ENCODE measurements around the gene TNNI3. TPM values are rescaled to one million over a fixed set of nuclear protein-coding genes. Genes with fewer than 3 reads are reported as not detected.

Gene TNNI3
- total and polyA plus RNA-seq, 9 of the 15 experiments (the other 6 are each of a cell fraction or from before 2014, with no cell fraction given), result 4.7 to 158 (median 42.0) TPM

DNA sequence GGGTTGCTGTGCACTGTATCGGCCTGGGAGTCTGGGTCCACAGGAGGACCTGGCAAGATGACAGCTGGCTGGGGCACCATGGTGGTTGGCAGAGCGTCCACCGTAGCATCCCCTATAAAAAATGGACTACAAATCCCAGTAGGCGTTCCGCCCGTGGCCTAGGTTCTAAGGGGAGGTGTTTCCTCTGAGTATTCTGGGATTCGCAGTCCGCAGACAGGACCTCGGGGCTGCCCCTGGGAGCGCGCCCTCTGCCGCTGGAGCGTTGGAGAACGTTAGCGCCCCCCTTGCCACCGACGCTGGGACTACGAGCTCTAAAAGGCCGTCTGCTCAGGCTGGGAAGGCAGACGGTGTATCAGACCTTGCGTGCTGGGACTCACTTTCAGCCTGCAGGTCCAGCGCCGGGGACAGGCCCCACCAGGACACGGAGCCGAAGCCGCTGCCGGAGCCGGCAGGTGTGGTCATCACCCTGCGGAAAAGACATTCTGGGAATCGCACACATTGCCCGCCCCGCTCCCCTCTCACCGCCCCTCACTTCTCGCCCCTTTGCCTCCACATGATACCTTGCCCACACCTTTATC is 8.5 kb upstream of the TNNI3 start (continued):
- TF ChIP-seq PRPF4 (IDR thresholded peaks at IDR 0.05; ENCODE audit: insufficient read depth, low read depth, low read length, poor library complexity, severe bottlenecking), result no peak
- TF ChIP-seq ZNF146 (CRISPR knock-in tag; IDR thresholded peaks at IDR 0.05; ENCODE audit: unreplicated experiment), result no peak
- TF ChIP-seq, protein P1, sequence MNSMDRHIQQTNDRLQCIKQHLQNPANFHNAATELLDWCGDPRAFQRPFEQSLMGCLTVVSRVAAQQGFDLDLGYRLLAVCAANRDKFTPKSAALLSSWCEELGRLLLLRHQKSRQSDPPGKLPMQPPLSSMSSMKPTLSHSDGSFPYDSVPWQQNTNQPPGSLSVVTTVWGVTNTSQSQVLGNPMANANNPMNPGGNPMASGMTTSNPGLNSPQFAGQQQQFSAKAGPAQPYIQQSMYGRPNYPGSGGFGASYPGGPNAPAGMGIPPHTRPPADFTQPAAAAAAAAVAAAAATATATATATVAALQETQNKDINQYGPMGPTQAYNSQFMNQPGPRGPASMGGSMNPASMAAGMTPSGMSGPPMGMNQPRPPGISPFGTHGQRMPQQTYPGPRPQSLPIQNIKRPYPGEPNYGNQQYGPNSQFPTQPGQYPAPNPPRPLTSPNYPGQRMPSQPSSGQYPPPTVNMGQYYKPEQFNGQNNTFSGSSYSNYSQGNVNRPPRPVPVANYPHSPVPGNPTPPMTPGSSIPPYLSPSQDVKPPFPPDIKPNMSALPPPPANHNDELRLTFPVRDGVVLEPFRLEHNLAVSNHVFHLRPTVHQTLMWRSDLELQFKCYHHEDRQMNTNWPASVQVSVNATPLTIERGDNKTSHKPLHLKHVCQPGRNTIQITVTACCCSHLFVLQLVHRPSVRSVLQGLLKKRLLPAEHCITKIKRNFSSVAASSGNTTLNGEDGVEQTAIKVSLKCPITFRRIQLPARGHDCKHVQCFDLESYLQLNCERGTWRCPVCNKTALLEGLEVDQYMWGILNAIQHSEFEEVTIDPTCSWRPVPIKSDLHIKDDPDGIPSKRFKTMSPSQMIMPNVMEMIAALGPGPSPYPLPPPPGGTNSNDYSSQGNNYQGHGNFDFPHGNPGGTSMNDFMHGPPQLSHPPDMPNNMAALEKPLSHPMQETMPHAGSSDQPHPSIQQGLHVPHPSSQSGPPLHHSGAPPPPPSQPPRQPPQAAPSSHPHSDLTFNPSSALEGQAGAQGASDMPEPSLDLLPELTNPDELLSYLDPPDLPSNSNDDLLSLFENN (IDR thresholded peaks at IDR 0.05; ENCODE audit: low read depth in 2 of 2, low read length in 2 of 2), result no peak; a peak in 1 of 4 replicates
- TF ChIP-seq SMARCE1 (IDR thresholded peaks at IDR 0.05), result 0 out of 2 replicates have a peak, but pooled peaks have one; percentile 13
- no peak for TF ChIP-seq GABPA (tag; conservative IDR thresholded peaks at IDR 0.05; ENCODE audit: low read depth)
- TF ChIP-seq, protein P2, sequence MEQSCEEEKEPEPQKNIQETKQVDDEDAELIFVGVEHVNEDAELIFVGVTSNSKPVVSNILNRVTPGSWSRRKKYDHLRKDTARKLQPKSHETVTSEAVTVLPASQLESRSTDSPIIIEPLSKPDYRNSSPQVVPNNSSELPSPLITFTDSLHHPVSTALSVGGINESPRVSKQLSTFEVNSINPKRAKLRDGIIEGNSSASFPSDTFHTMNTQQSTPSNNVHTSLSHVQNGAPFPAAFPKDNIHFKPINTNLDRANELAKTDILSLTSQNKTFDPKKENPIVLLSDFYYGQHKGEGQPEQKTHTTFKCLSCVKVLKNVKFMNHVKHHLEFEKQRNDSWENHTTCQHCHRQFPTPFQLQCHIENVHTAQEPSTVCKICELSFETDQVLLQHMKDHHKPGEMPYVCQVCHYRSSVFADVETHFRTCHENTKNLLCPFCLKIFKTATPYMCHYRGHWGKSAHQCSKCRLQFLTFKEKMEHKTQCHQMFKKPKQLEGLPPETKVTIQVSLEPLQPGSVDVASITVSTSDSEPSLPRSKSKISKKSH (CRISPR knock-in tag; IDR thresholded peaks at IDR 0.05), result no peak
- TF ChIP-seq ZNF507 (tag; conservative IDR thresholded peaks at IDR 0.05), result no peak
- TF ChIP-seq ZNF668 (CRISPR knock-in tag; IDR thresholded peaks at IDR 0.05), result no peak
- no peak for TF ChIP-seq MXI1 (IDR thresholded peaks at IDR 0.05; ENCODE audit: low read depth, low read length)
- TF ChIP-seq, protein P3, sequence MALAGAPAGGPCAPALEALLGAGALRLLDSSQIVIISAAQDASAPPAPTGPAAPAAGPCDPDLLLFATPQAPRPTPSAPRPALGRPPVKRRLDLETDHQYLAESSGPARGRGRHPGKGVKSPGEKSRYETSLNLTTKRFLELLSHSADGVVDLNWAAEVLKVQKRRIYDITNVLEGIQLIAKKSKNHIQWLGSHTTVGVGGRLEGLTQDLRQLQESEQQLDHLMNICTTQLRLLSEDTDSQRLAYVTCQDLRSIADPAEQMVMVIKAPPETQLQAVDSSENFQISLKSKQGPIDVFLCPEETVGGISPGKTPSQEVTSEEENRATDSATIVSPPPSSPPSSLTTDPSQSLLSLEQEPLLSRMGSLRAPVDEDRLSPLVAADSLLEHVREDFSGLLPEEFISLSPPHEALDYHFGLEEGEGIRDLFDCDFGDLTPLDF (CRISPR knock-in tag; IDR thresholded peaks at IDR 0.05), result peak; percentile 42; the same call in 1 of the 2 replicates
- TF ChIP-seq ZNF551 (CRISPR knock-in tag; IDR thresholded peaks at IDR 0.05), result no peak
- peak; percentile 50 for TF ChIP-seq CTBP1 (IDR thresholded peaks at IDR 0.05; ENCODE audit: borderline replicate concordance)
- no peak for TF ChIP-seq ZNF717 (CRISPR knock-in tag; IDR thresholded peaks at IDR 0.05)
- peak; percentile 89 for TF ChIP-seq ZBTB7A (IDR thresholded peaks at IDR 0.05; ENCODE audit: borderline replicate concordance, control insufficient read depth, low read depth, low read length)
- no peak for TF ChIP-seq ZNF696 (CRISPR knock-in tag; conservative IDR thresholded peaks at IDR 0.05)
- TF ChIP-seq OTX1 (CRISPR knock-in tag; IDR thresholded peaks at IDR 0.05), result 0 out of 2 replicates have a peak, but pooled peaks have one; percentile 8
- TF ChIP-seq, protein P4, sequence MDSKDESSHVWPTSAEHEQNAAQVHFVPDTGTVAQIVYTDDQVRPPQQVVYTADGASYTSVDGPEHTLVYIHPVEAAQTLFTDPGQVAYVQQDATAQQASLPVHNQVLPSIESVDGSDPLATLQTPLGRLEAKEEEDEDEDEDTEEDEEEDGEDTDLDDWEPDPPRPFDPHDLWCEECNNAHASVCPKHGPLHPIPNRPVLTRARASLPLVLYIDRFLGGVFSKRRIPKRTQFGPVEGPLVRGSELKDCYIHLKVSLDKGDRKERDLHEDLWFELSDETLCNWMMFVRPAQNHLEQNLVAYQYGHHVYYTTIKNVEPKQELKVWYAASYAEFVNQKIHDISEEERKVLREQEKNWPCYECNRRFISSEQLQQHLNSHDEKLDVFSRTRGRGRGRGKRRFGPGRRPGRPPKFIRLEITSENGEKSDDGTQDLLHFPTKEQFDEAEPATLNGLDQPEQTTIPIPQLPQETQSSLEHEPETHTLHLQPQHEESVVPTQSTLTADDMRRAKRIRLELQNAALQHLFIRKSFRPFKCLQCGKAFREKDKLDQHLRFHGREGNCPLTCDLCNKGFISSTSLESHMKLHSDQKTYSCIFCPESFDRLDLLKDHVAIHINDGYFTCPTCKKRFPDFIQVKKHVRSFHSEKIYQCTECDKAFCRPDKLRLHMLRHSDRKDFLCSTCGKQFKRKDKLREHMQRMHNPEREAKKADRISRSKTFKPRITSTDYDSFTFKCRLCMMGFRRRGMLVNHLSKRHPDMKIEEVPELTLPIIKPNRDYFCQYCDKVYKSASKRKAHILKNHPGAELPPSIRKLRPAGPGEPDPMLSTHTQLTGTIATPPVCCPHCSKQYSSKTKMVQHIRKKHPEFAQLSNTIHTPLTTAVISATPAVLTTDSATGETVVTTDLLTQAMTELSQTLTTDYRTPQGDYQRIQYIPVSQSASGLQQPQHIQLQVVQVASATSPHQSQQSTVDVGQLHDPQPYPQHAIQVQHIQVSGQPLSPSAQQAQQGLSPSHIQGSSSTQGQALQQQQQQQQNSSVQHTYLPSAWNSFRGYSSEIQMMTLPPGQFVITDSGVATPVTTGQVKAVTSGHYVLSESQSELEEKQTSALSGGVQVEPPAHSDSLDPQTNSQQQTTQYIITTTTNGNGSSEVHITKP (IDR thresholded peaks at IDR 0.05; ENCODE audit: partially characterized antibody), result peak; percentile 16
- peak; percentile 93 for TF ChIP-seq ZNF766 (CRISPR knock-in tag; conservative IDR thresholded peaks at IDR 0.05)
